HG03565 (cell line): ENCODE results near the gene CCDC169.

ENCODE experiments used
- ATAC-seq: cut with Tn5 transposase; IDR thresholded peaks from one replicate; pipeline ENCODE4 v1.9.1; 2021; ENCODE audit warnings: mild to moderate bottlenecking, moderate library complexity; ENCODE audit not compliant: unreplicated experiment

The CCDC169 gene

DNA sequence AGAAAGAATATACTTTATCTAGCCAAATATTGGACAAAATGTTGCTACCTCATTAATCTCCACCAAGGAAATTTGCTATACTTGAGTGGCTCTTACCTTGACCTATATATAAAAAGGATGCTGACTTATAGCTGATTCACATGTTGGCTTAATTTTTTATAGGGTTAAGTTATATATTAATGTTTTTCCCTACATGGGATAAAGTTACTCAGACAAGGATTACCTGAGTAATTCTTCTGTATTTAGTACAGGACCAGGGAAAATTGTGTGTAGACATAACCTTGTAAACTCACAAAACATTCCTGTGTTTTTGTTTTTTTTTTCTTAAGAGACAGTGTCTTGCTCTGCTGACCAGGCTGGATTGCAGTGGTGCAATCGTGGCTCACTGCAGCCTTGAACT, 52.6 kb downstream of the CCDC169 start:
- ATAC-seq: no peak

DNA sequence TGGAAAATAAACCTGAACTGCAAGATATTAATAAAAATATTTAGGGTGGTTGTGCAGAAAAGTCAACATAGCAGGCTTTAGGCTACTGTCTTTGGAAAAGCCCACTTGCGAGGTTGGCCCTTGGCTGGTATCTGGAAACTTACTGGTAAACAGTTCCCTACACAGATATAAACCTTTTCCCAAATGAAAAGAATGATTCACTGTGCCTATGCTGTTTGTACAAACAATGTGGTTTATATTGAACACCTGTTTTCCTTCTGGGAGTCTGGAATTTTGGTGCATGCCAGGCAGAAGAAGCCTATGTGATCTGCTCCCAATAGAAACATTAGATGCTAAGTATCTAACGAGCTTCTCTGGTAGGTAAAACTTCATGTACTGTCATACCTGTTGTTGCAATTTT, 53.5 kb downstream of the CCDC169 start:
- ATAC-seq: no peak

- ATAC-seq: no peak
Observed at GRCh38 chr13:36242761-36243160, 54.9 kb downstream of the CCDC169 start.

GRCh38 chr13:36231236-36231635, 66.4 kb downstream of the CCDC169 start:
- no peak for ATAC-seq

DNA sequence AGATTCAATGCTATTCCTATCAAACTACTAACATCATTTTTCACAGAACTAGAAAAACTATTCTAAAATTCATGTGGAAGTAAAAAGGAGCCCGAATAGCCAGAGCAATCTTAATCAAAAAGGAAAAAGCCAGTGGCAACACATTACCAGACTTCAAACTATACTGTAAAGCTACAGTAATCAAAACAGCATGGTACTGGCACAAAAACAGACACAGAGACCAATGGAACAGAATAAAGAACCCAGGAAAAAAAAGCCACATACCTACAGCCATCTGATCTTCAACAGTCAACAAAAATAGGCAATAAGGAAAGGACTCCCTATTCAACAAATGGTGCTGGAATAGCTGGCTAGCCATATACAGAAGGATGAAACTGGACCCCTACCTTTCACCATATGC, 72.9 kb downstream of the CCDC169 start:
- ATAC-seq: no peak

GRCh38 chr13:36219883-36220282, 77.7 kb downstream of the CCDC169 start:
- ATAC-seq: no peak

DNA sequence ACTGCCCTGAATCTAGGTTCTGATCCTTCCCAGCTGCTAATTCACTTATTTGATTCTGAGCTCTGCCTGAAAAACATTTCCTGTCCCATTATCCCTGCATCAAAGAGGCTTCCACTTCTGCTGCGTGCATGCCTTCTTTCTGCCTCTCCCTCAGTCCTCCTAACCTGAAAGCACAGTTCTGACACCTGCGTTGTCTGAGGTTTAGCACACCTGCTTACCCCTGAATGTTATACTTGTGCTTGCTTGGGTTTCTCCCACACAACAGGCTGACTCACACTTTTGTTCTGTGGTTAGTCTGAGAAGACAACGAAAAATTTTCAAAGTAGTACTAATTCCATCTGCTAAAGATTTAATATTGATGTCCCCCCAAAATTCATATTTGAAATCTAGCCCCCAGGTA, 80.2 kb downstream of the CCDC169 start:
- ATAC-seq: no peak

GRCh38 chr13:36214163-36214921, 83.3 kb downstream of the CCDC169 start, which contains the start of gene SOHLH2:
SOHLH2 (minus strand) TSS chr13:36214556; CDS start chr13:36214526, 30 bp downstream.
- ATAC-seq: no peak

- ATAC-seq: no peak
Observed at GRCh38 chr13:36212789-36213188, 84.8 kb downstream of the CCDC169 start.

GRCh38 chr13:36211567-36211966, 86.0 kb downstream of the CCDC169 start:
- no peak for ATAC-seq

- no peak for ATAC-seq
Observed at GRCh38 chr13:36210738-36211137, 86.9 kb downstream of the CCDC169 start.

DNA sequence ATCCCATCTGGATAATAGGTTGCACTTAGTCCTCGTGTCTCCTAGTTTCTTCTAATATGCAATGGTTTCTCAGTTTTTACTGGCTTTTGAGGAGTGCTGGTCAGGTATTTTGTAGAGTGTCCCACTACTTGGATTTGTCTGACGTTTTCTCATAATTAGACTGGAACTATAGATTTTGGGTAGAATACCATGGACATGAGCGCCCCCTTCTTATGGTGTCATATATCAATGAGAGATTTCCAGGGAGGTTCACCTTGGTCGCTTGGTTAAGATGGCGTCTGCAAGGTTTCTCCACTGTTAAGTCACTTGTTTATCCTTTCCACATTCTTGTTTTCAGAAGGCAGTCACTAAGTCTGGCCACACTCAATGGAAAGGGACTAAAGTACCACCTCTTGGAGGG, 89.9 kb downstream of the CCDC169 start:
- no peak for ATAC-seq

DNA sequence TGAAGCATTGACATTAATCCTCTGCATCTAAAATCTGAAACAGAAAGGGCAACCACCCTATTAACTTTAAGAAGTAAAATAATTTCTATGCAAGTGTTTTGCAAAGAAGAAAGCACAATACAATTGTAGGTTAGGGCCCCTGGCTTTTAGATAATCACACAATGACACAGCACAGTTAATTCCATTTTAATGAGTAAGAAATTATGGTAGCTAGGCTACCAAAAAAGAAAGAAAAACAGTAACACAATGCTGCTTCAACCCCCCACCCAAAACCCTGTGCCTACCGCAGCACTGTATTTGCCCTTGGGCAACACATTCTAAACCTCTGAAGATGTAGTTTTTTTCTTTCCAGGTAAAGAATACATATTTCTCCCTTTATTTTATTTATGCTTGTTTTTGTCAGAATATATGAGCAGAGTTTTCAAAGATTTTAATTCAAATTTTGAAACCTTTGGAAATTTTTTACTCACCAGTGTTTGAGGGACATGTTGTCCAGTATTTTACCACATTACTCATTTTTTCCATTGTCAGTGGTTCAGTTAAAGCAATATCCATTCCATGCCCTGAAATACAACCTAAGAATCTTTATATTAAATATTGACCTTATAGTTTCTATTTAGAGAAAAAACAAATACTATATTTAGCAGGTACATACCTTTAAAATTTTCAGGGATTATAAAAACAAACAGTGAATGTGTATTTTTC, 104.3 kb downstream of the CCDC169 start:
- no peak for ATAC-seq

DNA sequence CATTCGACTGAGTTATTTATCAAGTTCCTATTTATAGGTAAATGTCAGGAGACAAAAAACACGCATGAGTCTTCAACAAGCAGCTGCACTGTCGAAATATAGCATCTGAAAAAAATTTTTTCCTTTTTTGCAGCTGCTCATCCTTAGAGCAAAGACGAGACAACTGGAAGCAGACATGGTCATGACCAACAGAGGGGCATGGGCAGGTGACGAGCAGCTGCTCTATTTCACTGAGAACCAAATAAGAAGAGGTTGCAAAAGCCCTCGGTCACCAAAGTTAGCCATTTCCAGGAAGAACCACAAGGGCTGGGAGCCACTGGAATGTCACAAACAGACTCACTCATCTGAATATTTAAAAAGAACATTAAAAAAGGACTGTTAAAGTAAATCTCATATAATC, 105.4 kb downstream of the CCDC169 start:
- ATAC-seq: no peak

- ATAC-seq: no peak
Observed at GRCh38 chr13:36190771-36191170, 106.8 kb downstream of the CCDC169 start.

- no peak for ATAC-seq
Observed at GRCh38 chr13:36188441-36188840, 109.2 kb downstream of the CCDC169 start.

GRCh38 chr13:36183901-36184300, 113.7 kb downstream of the CCDC169 start:
- ATAC-seq: no peak
